HG03571 (cell line): ENCODE measurements around the gene EFCAB10.
"Not testable (repeated sequence)": the region's sequence is repeated elsewhere in the genome, so short reads cannot be mapped to it uniquely, and the experiment has no call there.

ENCODE experiments used
- ATAC-seq: cut with Tn5 transposase; IDR thresholded peaks from one replicate; pipeline ENCODE4 v1.9.1; 2021; ENCODE audit not compliant: unreplicated experiment

EFCAB10 gene

GRCh38 chr7:105531792-105532671, 49.3 kb downstream of the EFCAB10 start, which contains the start of gene RINT1:
TSS of gene RINT1 (plus strand) at chr7:105532201. CDS start at chr7:105532316, 115 bp downstream.
- ATAC-seq, result peak; percentile 93

GRCh38 chr7:105530546-105530945, 50.7 kb downstream of the EFCAB10 start:
- no peak for ATAC-seq

- ATAC-seq, result no peak
These were observed 51.2 kb downstream of the EFCAB10 start for GRCh38 chr7:105530126-105530525.

GRCh38 chr7:105527737-105528136, 53.6 kb downstream of the EFCAB10 start:
- not testable (repeated sequence) for ATAC-seq

GRCh38 chr7:105524840-105525239, 56.5 kb downstream of the EFCAB10 start:
- no peak for ATAC-seq

GRCh38 chr7:105524423-105524822, 56.9 kb downstream of the EFCAB10 start:
- ATAC-seq, result not testable (repeated sequence)

GRCh38 chr7:105521717-105522463, 59.4 kb downstream of the EFCAB10 start, which contains the start of gene PUS7:
TSS of gene PUS7 (minus strand) at chr7:105522271. CDS start at chr7:105508512, 13,759 bp downstream.
- ATAC-seq, result peak; percentile 81

- peak; percentile 34 for ATAC-seq
These were observed 60.1 kb downstream of the EFCAB10 start for GRCh38 chr7:105521027-105521716.

- ATAC-seq, result not testable (repeated sequence)
These were observed 60.7 kb downstream of the EFCAB10 start for GRCh38 chr7:105520620-105521019.

GRCh38 chr7:105519353-105519752, 61.9 kb downstream of the EFCAB10 start:
- no peak for ATAC-seq

GRCh38 chr7:105515610-105516009, 65.7 kb downstream of the EFCAB10 start:
- not testable (repeated sequence) for ATAC-seq
